Stimulated activated CD8-positive, alpha-beta memory T cell treated with anti-CD3 and anti-CD28 coated beads, Interleukin-12 subunit alpha, Interleukin-12 subunit beta, amount 100 ng/mL, for 1 hour (primary cell): ENCODE data around the gene XPNPEP2.

Experiments used
- DNase-seq: peaks from one replicate; pipeline ENCODE4 v3.0.0-alpha.2; 2020; ENCODE audit warnings: low read depth

The XPNPEP2 gene

GRCh38 chrX:129800186-129800585 lies 61.4 kb downstream of the XPNPEP2 start:
- DNase-seq: no peak

GRCh38 chrX:129802863-129803262 lies 64.1 kb downstream of the XPNPEP2 start:
- DNase-seq: no peak

- DNase-seq: no peak
These were observed 66.0 kb downstream of the XPNPEP2 start for GRCh38 chrX:129804806-129805205.

GRCh38 chrX:129808158-129808828 lies 69.5 kb downstream of the XPNPEP2 start:
- DNase-seq: no peak

- DNase-seq: no peak
These were observed 70.3 kb downstream of the XPNPEP2 start for GRCh38 chrX:129808829-129809796.

GRCh38 chrX:129813662-129814368 lies 75.0 kb downstream of the XPNPEP2 start:
- no peak for DNase-seq

GRCh38 chrX:129818123-129818522 lies 79.3 kb downstream of the XPNPEP2 start:
- DNase-seq: no peak
